Nephron progenitor cell (in vitro differentiated cells): ENCODE data around the gene EGFR.
A peak's percentile ranks its signal among the peaks of the same experiment; 100 is the strongest.

Experiments
- DNase-seq: peaks from one replicate; pipeline ENCODE4 v3.0.0; 2021
- H3K27ac Mint-ChIP-seq: 2 replicates; pipeline ENCODE4 v1.8.0; 2021; ENCODE audit warnings: mild to moderate bottlenecking, moderate library complexity, mixed read lengths
- H3K27me3 Mint-ChIP-seq: 2 replicates; pipeline ENCODE4 v1.8.0; 2021; ENCODE audit warnings: mild to moderate bottlenecking, low read depth, mixed read lengths; ENCODE audit not compliant: poor library complexity
- H3K36me3 Mint-ChIP-seq: 2 replicates; pipeline ENCODE4 v1.8.0; 2021; ENCODE audit warnings: low read depth, mixed read lengths
- H3K4me1 Mint-ChIP-seq: 2 replicates; pipeline ENCODE4 v1.8.0; 2021; ENCODE audit warnings: mixed read lengths
- H3K4me3 Mint-ChIP-seq: 2 replicates; pipeline ENCODE4 v1.8.0; 2021; ENCODE audit warnings: mild to moderate bottlenecking, moderate library complexity, mixed read lengths
- H3K9me3 Mint-ChIP-seq: 2 replicates; pipeline ENCODE4 v1.8.0; 2021; ENCODE audit warnings: mild to moderate bottlenecking, moderate library complexity, mixed read lengths
- CTCF ChIP-seq: fragments of 200-600 bp; sonication (generic); IDR thresholded peaks from 2 replicates; pipeline ENCODE4 v1.5.0; 2021; ENCODE audit warnings: antibody characterized with exemption

The EGFR gene

GRCh38 chr7:55066524-55066923 is 47.7 kb downstream of the EGFR start:
- H3K4me3 Mint-ChIP-seq, result peak overlapping the region; percentile 49

DNA sequence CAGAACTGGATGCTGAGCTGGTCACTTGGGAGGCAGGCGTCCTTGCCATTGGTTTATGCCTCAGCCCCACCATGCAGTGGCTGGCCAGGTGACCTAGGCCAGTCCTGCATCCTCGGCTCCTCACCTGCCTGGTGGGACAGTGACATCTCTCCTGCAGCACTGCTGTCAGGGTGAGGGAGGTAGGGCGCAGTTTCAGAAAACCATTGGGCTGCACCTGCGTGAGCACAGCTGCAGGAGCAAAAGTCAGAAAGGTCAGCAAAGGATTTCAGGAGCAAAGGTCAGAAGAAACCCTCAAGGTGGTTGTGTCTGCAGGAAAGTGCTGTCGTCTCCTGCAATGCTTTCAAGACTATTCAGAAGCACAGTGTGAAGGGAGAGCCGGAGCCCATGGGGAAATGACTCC is 48.1 kb downstream of the EGFR start:
- H3K4me3 Mint-ChIP-seq, result no peak overlapping the region
- H3K4me1 Mint-ChIP-seq, result peaks cover 42% of the 10 kb centered on the region
- DNase-seq, result no peak

More at GRCh38 chr7:55066524-55066923, 47.7 kb downstream of the EGFR start:
- no peak for TF ChIP-seq CTCF
- peaks cover 18% of the 10 kb centered on the region for H3K27me3 Mint-ChIP-seq
- H3K27ac Mint-ChIP-seq, result no peak overlapping the region
- no peak for DNase-seq
- H3K36me3 Mint-ChIP-seq, result no peaks in the 10 kb centered on the region
- no peaks in the 10 kb centered on the region for H3K9me3 Mint-ChIP-seq
- H3K4me1 Mint-ChIP-seq, result peaks cover 45% of the 10 kb centered on the region

GRCh38 chr7:55067748-55068147 is 48.9 kb downstream of the EGFR start:
- H3K9me3 Mint-ChIP-seq, result no peaks in the 10 kb centered on the region
- H3K4me3 Mint-ChIP-seq, result no peak overlapping the region
- no peak for TF ChIP-seq CTCF
- no peak overlapping the region for H3K27ac Mint-ChIP-seq
- H3K4me1 Mint-ChIP-seq, result peaks cover 38% of the 10 kb centered on the region
- no peak for DNase-seq
- no peaks in the 10 kb centered on the region for H3K36me3 Mint-ChIP-seq
- peaks cover 15% of the 10 kb centered on the region for H3K27me3 Mint-ChIP-seq

More for the DNA sequence above, 48.1 kb downstream of the EGFR start:
- no peak overlapping the region for H3K27ac Mint-ChIP-seq
- peaks cover 18% of the 10 kb centered on the region for H3K27me3 Mint-ChIP-seq
- TF ChIP-seq CTCF, result no peak
- no peaks in the 10 kb centered on the region for H3K36me3 Mint-ChIP-seq
- no peaks in the 10 kb centered on the region for H3K9me3 Mint-ChIP-seq

- TF ChIP-seq CTCF, result no peak
- peaks cover 15% of the 10 kb centered on the region for H3K27me3 Mint-ChIP-seq
- H3K27ac Mint-ChIP-seq, result no peak overlapping the region
- DNase-seq, result no peak
- H3K9me3 Mint-ChIP-seq, result no peaks in the 10 kb centered on the region
- no peaks in the 10 kb centered on the region for H3K36me3 Mint-ChIP-seq
- H3K4me1 Mint-ChIP-seq, result peaks cover 28% of the 10 kb centered on the region
- H3K4me3 Mint-ChIP-seq, result no peak overlapping the region
Observed at GRCh38 chr7:55069271-55069792, 50.5 kb downstream of the EGFR start.

DNA sequence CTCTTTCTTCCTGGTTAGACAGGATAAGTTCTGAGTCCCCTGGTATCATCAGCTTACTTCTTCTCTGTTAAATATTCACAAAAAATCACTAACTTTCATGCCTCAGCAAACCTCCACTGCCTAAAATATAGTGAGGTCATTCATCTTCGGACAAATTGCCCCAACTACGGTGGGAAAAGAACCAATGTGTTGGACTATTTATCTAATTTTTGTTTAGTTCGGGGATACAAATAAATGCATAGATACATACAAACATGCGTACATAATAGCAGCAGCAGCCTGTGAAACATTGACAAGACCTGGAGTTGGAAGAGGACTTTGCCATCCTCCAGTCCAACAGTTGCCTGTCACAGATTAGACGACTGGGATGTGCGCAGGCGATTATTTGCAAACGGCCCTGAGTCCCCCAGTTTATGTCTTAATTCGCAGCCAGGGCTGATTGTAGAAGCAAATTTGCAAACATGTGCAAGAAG is 51.5 kb downstream of the EGFR start:
- Mint-ChIP-seq H3K27me3 (peaks cover 15% of the 10 kb centered on the region), H3K27ac (no peak overlapping the region), H3K4me3 (no peak overlapping the region), H3K36me3 (no peaks in the 10 kb centered on the region), H3K4me1 (peaks cover 19% of the 10 kb centered on the region), H3K9me3 (no peaks in the 10 kb centered on the region)
- DNase-seq, result no peak
- no peak for TF ChIP-seq CTCF

GRCh38 chr7:55070854-55071253 is 52.0 kb downstream of the EGFR start:
- no peak for TF ChIP-seq CTCF
- Mint-ChIP-seq H3K36me3 (no peaks in the 10 kb centered on the region), H3K9me3 (no peaks in the 10 kb centered on the region), H3K4me3 (no peak overlapping the region), H3K27ac (no peak overlapping the region), H3K4me1 (peaks cover 13% of the 10 kb centered on the region), H3K27me3 (peaks cover 15% of the 10 kb centered on the region)
- DNase-seq, result no peak
